Epithelial cell of proximal tubule (primary cell): Measurements from ENCODE around the gene BRD1. TPM values are rescaled to one million over a fixed set of nuclear protein-coding genes. Genes with fewer than 3 reads are reported as not detected.

Source experiments
- DNase-seq: peaks from one replicate; pipeline ENCODE4 v3.0.0-alpha.2; 2011; ENCODE audit warnings: low read depth
- H3K4me3 ChIP-seq: 2 replicates; pipeline ENCODE4 v1.5.1; 2011; ENCODE audit warnings: low read depth, mild to moderate bottlenecking, low read length
- total RNA-seq: library from RNA; depleted of rRNA; stranded (reverse); fragments of >200 nt; gene quantifications from 2 replicates; pipeline ENCODE4 v1.2.3, GENCODE V29; 2015
- TF ChIP-seq, protein P1 (sequence below): conservative IDR thresholded peaks from 2 replicates; pipeline ENCODE4 v1.5.1; 2012; ENCODE audit warnings: low read depth, mild to moderate bottlenecking, low read length

BRD1 gene
- total RNA-seq, 1 donor from 2014 or later: 41.8 TPM

GRCh38 chr22:49807129-49807528, 20.5 kb downstream of the BRD1 start:
- TF ChIP-seq, protein P1, sequence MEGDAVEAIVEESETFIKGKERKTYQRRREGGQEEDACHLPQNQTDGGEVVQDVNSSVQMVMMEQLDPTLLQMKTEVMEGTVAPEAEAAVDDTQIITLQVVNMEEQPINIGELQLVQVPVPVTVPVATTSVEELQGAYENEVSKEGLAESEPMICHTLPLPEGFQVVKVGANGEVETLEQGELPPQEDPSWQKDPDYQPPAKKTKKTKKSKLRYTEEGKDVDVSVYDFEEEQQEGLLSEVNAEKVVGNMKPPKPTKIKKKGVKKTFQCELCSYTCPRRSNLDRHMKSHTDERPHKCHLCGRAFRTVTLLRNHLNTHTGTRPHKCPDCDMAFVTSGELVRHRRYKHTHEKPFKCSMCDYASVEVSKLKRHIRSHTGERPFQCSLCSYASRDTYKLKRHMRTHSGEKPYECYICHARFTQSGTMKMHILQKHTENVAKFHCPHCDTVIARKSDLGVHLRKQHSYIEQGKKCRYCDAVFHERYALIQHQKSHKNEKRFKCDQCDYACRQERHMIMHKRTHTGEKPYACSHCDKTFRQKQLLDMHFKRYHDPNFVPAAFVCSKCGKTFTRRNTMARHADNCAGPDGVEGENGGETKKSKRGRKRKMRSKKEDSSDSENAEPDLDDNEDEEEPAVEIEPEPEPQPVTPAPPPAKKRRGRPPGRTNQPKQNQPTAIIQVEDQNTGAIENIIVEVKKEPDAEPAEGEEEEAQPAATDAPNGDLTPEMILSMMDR: no peak
- DNase-seq: no peak
- H3K4me3 ChIP-seq: no peak overlapping the region

DNA sequence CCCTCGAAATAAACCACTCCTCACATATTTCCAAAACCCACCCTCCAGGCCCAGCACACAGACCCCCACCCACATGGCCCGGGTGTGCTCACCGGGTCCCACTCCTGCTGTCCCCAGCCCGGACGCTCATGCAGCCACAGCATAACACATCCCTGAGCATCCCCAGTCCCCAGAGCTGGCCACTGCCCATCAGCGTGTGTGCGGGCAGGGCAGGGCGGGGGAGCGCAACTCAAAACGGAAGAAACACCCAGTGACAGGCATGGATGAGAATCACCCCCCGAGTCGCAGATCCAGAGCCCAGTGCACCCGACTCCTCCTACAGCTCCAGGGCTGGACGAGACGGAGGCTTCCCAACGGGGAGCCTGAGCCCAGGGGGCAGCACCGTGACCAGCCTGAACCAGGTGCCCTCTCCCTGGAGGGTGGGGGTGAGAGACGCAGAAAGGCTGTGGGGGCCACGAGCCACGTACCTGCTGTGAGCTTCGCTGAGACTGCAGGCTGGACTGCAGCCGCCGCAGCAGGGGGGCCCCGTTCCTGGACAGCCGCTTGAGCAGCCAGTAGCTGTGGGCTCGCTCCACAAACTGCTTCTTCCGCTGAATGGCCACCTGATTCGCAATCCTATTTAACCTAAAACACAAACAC, 23.8 kb downstream of the BRD1 start:
- H3K4me3 ChIP-seq: no peak overlapping the region
- TF ChIP-seq, protein P1: no peak
- DNase-seq: no peak

GRCh38 chr22:49803134-49803533, 24.5 kb downstream of the BRD1 start:
- no peak overlapping the region for H3K4me3 ChIP-seq
- TF ChIP-seq, protein P1: no peak

DNA sequence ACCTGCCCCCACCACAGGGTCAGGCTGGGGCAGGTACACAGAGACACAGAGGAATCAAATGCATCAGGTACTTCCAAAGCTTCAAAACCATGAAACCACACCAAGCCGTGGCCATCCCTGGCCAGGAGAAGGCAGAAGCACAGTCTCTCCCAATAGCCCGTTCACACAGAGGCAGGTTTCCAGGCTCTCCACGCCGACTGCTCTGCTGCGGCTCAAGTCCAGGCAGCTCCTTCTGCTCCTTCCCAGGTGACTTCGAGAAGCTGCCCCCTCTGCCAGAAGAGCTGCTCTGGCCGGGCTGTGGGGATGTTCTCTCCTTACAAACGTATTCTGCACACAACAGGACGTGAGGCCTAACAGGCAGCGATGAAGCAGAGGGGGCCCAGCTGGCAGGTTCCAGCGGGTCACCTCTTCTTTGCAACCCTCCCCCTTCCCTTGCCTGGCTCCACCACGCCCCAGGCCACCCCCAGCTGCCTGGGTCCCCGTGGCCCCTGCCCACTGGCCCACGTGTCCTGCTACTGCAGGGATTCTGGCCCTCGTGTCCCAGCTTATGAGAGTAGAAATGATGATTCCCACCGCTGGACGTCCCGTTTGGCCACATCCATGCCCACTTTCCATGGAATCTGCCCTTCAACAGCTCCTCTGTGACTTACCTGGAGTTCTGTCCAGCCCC, 26.1 kb downstream of the BRD1 start:
- DNase-seq: no peak
- no peak overlapping the region for H3K4me3 ChIP-seq
- TF ChIP-seq, protein P1: no peak

More at GRCh38 chr22:49803134-49803533, 24.5 kb downstream of the BRD1 start:
- DNase-seq: no peak

DNA sequence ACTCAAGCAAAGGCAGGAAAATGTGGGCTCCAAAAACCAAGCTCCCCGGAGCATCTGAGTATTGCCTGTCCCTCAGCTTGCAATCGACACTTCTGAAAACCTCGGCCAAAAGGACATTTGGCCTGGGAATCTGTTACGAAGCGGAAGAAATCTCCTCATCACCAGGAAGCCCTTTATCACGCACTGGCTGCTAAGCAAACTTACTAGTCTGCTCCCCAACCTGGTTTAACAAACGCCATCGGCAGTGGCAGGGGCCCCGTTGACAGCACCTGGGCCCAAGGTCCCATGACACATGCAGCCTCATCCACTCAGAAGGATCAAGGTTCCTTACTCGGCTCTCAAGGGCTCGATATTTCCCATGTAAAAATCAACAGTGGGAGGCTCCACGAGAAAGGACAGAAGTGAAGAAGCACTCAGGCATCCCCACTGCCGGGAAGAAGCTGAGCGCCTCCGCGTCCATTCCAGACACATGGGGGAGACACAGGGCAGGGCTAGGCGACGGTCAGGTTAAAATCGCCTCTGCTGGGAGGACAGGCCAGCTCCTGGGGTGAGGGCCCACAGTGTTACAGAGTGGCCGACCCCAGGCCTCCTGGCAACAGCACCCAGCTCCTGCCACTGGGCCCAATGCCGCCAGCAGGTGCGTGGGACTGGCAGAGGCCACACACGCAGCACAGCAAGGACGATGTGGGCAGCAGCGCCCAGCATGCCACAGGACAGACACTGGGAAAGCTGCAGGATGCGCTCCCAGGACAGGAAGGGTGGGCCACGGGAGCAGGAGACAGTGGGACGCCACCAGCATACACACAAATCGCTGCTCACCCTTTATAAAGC, 27.1 kb downstream of the BRD1 start:
- no peak overlapping the region for H3K4me3 ChIP-seq
- DNase-seq: no peak
- TF ChIP-seq, protein P1: no peak

- no peak for DNase-seq
- TF ChIP-seq, protein P1: no peak
- H3K4me3 ChIP-seq: no peak overlapping the region
Measured at GRCh38 chr22:49799431-49800075, 28.1 kb downstream of the BRD1 start.
